HL-60/S4 treated with retinoic acid at 250 ng/mL for 4 days and 3 days (cell line): ENCODE results near the gene MMP10.

Experiments used
- in situ Hi-C: fragments of 300-500 bp; cut with MboI; formaldehyde crosslinking; loops from 2 replicates; pipeline ENCODE4 v1.7.0; 2022; ENCODE audit warnings: low sequenced_read_pairs

The MMP10 gene

DNA sequence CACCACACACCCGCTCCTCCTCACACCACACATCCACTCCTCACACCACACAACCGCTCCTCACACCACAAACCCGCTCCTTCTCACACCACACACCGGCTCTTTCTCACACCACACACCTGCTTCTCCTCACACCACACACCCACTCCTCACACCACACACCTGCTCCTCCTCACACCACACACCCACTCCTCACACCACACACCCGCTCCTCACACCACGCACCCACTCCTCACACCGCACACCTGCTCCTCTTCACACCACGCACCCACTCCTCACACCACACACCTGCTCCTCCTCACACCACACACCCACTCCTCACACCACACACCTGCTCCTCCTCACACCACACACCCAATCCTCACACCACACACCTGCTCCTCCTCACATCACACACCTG is 49.5 kb downstream of the MMP10 start:
- in situ Hi-C loops: loop anchor here (25.0 kb wide), 1 partner anchor 206 kb away; no protein-coding TSS in a partner anchor

GRCh38 chr11:102729849-102730815 is 50.3 kb downstream of the MMP10 start:
- in situ Hi-C loops: loop anchor here (25.0 kb wide), 1 partner anchor 207 kb away; no protein-coding TSS in a partner anchor

- in situ Hi-C loops: loop anchor here (25.0 kb wide), 1 partner anchor 209 kb away; no protein-coding TSS in a partner anchor
These were observed 52.5 kb downstream of the MMP10 start for GRCh38 chr11:102727890-102728289.

- in situ Hi-C loops: loop anchor here (25.0 kb wide), 1 partner anchor 212 kb away; no protein-coding TSS in a partner anchor
These were observed 55.4 kb downstream of the MMP10 start, which contains the start of gene MMP8 for GRCh38 chr11:102724904-102725500. Gene MMP8 (minus strand): TSS chr11:102724954. CDS start chr11:102724855, 99 bp downstream.

DNA sequence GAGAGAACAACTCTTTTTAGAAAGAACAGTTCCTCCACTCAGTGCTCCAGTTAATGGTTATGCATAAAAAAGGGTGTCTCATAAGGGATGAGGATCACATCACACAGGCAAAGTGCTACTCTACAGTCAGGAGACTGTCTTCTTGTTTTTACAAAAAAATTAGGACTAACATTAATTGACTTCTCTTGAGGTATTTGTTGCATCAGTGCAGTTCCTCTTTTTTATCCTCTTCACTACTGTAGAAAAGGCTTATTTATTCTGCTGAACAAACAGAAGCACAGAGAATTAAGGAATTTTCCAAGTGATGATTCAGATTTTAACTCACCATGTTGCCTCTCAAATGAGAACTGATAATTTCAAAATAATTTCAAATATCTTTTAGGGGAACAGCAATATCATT is 57.6 kb downstream of the MMP10 start:
- in situ Hi-C loops: no loop called here
